Activated CD8-positive, alpha-beta memory T cell treated with anti-CD3 and anti-CD28 coated beads for 4 hours (primary cell): Measurements from ENCODE around the gene CPSF4.
A peak's percentile ranks its signal among the peaks of the same experiment; 100 is the strongest.
"Not testable (repeated sequence)": the region's sequence is repeated elsewhere in the genome, so short reads cannot be mapped to it uniquely, and the experiment has no call there.

Experiments used
- DNase-seq, 2 donors: peaks; one replicate each; pipeline ENCODE4 v3.0.0-alpha.2; 2020; ENCODE audit warnings: low read depth in 2 of 2

Gene CPSF4

DNA sequence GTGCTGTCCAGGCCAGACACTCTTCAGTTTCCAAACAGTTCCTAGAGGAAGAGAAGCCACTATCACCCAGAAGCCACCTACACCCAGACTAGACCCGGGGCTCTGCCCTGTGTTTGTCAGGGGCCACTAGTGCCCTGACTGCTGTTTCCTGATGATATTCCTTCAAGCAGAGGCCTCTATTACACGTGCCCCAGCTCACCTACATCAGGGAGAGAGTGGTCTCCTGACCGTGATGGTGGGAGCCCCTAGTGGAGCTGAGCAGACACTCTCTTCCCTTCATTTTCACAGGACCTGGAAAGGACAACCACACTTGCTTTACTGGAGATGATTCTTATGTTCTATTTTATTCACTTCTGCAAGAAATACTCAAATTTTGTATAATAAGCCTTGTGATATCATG lies 52.1 kb downstream of the CPSF4 start:
- no peak for DNase-seq

DNA sequence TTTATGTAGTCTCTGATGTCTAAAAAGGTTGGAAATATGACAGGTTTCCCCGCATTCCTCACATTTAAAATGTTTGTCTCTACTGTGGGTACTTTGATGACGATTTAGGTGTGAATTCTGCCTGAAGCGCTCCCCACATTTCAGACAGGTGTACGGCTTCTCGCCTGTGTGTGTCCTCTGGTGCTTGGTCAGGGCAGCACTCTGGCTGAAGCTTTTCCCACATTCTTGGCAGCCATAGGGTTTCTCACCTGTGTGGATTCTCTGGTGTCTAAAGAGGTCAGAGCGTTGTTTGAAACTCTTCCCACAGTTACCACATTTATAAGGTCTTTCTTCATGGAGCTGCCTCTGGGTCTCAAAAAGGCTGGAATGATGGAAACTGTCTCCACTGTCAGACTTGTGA lies 55.1 kb downstream of the CPSF4 start:
- no peak for DNase-seq

DNA sequence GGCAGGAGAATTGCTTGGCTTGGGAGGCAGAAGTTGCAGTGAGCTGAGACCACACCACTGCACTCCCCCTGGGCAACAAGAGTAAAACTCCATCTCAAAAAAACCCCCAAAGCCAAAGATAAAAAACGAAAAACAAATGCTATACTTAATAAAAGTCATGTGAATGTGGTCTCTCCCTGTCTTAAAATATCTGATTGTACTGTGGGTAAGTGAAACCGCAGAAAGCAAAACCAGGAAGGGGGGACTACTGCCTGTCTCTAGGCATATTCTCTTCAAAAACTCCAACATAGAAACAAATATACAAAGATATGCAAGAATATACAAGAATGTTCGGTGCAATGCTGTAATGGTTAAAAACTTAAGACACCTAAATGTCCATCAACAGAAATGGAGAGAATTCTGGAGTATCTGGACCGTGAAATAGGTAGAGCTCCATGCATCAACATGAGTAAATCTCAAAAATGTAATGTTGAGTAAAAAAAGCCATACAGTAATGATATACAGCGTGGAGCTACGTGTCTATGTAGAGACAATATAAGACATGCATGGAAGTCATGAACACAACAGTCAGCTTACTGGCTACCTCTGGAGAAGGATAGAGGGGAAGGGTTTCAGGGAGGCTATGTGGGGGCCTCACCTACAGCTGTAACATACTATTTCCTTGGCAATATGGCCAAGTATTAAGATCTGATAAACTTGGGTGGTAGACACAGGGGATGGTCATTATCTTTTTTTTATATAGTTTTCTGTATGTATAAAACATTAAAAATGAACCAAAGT lies 59.2 kb downstream of the CPSF4 start:
- no peak for DNase-seq

DNA sequence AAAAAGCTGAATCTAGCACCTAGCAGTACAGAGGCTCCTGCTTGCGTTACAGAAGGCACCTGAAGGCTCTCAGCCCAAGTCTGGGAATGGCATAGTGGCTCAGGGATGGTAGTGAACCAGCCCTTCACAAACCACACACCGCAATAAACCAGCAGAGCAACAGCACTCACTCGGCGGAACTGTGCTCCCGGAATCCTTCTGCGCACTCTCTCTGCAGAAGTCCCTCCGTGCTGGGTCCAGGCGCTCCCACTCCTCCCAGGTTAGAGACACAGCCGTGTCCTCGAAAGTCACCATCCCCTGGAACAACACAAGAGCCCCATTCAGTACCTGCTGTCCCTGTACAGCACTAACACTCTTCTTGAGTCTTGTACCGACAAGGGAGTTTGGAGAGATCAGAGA lies 59.8 kb downstream of the CPSF4 start:
- DNase-seq, result no peak

DNA sequence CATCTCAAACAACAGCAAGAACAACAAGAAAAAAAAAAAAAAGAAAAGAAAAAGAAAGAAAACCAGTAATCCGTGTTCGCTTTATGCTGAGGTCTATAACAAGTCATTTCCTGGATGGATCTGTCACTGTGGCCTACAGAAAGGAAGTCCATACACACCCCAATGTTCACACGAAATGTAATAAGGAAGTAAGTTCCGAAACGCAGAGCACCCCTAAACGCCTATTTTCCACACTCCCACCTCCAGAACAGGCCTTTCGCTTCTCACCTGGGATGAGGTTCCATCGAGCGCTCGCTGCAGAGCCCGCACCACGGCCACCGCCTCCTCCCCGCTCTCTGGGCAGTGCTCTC lies 60.6 kb downstream of the CPSF4 start:
- DNase-seq, result no peak

DNA sequence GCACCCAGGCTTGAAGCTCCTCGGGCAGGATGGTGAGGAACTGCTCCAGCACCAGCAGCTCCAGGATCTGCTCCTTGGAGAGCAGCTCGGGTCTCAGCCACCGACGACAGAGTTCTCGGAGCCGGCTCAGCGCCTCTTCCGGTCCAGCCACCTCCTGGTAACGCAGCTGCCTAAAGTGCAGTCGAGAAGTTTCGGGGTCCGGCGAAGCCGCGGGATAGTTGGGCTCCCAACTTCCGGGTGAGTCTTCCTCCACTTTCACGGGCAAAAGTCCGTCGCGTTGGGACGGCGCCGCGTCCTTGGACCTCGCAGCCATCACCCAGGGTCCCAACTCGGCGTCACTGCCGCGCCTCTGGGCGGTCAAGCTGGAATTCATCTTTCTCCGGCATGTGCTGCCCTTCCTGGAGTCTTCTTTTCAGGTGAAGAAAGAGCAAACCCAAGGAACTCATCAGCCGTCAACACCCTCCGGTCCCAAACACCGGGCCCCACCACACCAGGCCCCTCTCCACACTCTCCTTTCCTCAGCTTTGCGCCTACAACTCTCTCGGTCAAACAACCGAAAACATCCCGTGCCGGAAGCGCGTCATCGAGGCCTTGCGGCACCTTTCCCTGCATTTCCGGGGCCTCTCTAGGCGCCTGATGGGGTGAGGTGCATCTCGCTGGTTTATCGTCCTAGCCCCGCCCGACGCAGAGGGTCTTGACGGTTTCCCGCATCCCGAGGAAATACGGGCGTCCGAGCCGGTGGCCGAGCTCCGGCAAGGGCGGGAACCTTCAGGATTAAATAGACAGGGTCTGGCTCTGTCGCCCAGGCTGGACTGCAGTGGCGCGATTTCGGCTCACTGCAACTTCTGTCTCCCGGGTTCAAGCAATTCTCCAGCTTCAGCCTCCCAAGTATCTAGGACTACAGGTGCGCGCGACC lies 61.2 kb downstream of the CPSF4 start, which contains the start of gene ZNF394:
Gene ZNF394, minus strand, starts transcription at position 561 of the 916 bp plus-strand sequence. Its CDS starts 188 bp downstream, at position 373.
- peak; percentile 78 to 81 for DNase-seq

DNA sequence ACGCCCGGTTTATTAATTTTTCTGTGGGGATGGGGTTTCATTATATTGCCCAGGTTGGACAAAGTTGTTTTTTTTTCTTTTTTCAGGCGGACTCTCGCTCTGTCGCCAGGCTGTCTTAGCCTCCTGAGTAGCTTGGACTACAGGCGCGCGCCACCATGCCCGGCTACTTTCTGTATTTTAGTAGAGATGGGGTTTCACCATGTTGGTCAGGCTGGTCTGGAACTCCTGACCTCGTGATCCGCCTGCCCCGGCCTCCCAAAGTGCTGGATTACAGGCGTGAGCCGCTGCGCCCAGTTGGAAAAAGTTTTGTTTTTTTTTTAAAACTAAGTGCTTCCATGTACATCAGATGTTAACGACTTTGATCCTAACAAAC lies 61.9 kb downstream of the CPSF4 start:
- DNase-seq, result no peak

DNA sequence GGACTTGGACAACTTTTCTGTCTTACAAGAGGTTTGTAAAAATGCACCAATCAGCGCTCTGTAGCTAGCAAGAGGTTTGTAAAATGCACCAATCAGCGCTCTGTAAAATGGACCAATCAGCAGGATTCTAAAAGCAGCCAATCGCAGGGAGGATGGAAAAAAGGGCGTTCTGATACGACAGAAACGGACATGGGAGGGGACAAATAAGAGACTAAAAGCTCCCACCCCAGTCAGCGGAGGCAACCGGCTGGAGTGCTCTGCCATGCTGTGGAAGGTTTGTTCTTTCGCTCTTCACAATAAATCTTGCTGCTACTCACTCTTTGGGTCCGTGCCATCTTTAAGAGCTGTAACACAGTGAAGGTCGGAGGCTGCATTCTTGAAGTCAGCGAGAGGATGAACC lies 62.5 kb downstream of the CPSF4 start:
- DNase-seq, result not testable (repeated sequence)

DNA sequence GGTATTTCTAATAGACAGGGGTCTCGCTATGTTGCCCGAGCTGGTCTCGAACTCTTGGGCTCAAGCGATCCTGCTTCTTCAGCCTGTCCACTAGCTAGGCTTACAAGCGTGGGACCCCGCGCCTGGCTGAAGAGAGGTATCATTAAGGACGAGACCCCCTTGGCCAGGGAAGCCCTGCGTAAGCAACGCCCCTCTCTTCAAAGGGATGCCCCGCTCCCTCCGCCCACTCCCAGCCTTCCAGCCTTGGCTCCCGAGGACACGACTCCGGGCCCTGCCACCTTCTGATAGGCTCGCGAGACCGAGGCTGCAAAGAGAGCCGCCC lies 65.5 kb downstream of the CPSF4 start:
- DNase-seq, result no peak

DNA sequence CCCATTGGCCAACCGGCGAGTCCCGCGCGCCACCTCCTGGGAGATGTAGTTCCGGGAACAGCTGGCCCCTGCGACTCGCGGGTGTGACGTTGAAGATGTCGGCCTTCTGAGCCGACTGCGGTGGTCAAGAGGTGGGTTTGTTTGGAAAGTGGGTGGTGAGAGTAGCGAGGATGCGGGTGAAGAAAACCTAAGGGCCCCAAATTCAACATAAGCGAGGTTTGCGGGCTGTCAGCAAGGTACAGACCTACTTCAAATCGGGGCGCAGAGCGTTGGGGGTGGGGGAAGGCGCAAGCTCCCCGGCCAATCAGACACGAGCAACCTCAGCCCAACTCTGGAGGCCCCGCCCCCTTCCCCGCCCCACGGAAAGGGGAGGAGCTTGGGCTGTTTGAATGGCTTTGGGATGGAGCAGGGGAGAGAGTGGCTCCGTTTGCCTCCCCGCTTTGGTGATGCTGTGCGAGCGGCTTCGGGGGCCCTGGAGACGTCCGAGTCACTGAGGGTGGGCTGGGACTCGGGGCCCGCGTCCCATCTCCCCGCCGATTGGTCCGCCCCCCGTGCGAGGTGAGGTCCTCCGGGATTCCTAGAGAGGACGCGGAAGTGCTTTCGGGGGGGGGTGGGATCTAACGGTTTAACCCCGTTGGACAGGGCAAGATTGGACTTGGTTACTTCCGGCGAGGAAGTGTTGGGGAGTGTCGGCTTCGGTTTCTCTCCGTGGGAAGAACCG lies 66.0 kb downstream of the CPSF4 start, which contains the start of gene ZKSCAN5:
Gene ZKSCAN5, plus strand, starts transcription at position 60 of the 721 bp plus-strand sequence. CDS start 1,383 bp downstream, outside the sequence.
- DNase-seq, result peak; percentile 92 to 96

DNA sequence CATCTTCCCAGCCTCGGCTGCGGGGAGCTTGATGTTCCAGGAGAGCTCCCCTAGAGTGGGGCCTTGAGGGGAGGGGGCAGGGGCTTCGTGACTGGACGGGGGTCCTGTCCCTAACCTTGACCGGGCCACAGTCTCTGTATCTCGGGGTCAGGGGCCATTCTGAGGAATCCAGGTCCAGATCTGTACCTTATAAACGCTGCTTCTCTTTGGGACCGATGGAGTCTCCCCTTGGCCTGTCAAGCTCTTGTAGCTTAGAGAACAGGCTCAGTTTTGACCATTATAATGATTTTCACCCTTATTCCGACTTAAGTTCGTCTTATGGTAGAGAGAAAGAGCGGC lies 66.5 kb downstream of the CPSF4 start:
- DNase-seq, result no peak
